GM12801 (cell line): ENCODE data around the gene CYSRT1.

Experiments used
- CTCF ChIP-seq: IDR thresholded peaks from one replicate; pipeline ENCODE4 v1.5.1; 2011; ENCODE audit warnings: control low read depth; ENCODE audit not compliant: insufficient read length; ENCODE audit errors: extremely low read depth

The CYSRT1 gene

GRCh38 chr9:137252555-137253506 is 27.9 kb downstream of the CYSRT1 start:
- TF ChIP-seq CTCF, result no peak

- no peak for TF ChIP-seq CTCF
These were observed 29.0 kb downstream of the CYSRT1 start for GRCh38 chr9:137253717-137254623.

- no peak for TF ChIP-seq CTCF
These were observed 29.9 kb downstream of the CYSRT1 start, which contains the start of gene NELFB for GRCh38 chr9:137254624-137255447. NELFB (plus strand) TSS chr9:137255327.

- no peak for TF ChIP-seq CTCF
These were observed 30.6 kb downstream of the CYSRT1 start for GRCh38 chr9:137255448-137256114.

GRCh38 chr9:137256362-137256761 is 31.4 kb downstream of the CYSRT1 start:
- no peak for TF ChIP-seq CTCF

GRCh38 chr9:137256856-137257255 is 31.9 kb downstream of the CYSRT1 start:
- TF ChIP-seq CTCF, result no peak
